Naive B cell (primary cell): ENCODE measurements around the gene FAM120B. TPM values are rescaled to one million over a fixed set of nuclear protein-coding genes. Genes with fewer than 3 reads are reported as not detected.
A peak's percentile ranks its signal among the peaks of the same experiment; 100 is the strongest.
"Not testable (repeated sequence)": the region's sequence is repeated elsewhere in the genome, so short reads cannot be mapped to it uniquely, and the experiment has no call there.

ENCODE experiments used
- ATAC-seq, 2 donors: fragments of 150-1000 bp; cut with Tn5 transposase; 2 replicates each; pipeline ENCODE4 v1.10.0; 2021; ENCODE audit warnings: low read depth in 2 of 2, mild to moderate bottlenecking in 2 of 2, moderate library complexity in 2 of 2
- DNase-seq: peaks from one replicate; pipeline ENCODE4 v3.0.0; 2022
- H3K27ac Mint-ChIP-seq, 6 donors: one replicate each; pipeline ENCODE4 v1.8.0; 2020 to 2022; ENCODE audit warnings: mild to moderate bottlenecking in 6 of 6, mixed read lengths in 6 of 6, moderate library complexity in 5 of 6, inconsistent platforms in 2 of 6
- H3K27me3 Mint-ChIP-seq, 3 donors: one replicate each; pipeline ENCODE4 v1.8.0; 2021 to 2022; ENCODE audit warnings: mixed read lengths in 3 of 3, mild to moderate bottlenecking in 1 of 3
- H3K36me3 Mint-ChIP-seq, 2 donors: one replicate each; pipeline ENCODE4 v1.8.0; 2020 to 2022; ENCODE audit warnings: mixed read lengths in 2 of 2, inconsistent platforms in 1 of 2, mild to moderate bottlenecking in 1 of 2
- H3K4me1 Mint-ChIP-seq, 3 donors: one replicate each; pipeline ENCODE4 v1.8.0; 2020 to 2022; ENCODE audit warnings: mixed read lengths in 3 of 3, inconsistent platforms in 1 of 3, mild to moderate bottlenecking in 1 of 3, moderate library complexity in 1 of 3
- H3K4me3 Mint-ChIP-seq, 8 donors: one replicate each; pipeline ENCODE4 v1.8.0; 2020 to 2022; ENCODE audit warnings: mild to moderate bottlenecking in 8 of 8, mixed read lengths in 8 of 8, moderate library complexity in 8 of 8, inconsistent platforms in 2 of 8
- H3K9me3 Mint-ChIP-seq, 7 donors: one replicate each; pipeline ENCODE4 v1.8.0; 2020 to 2022; ENCODE audit warnings: mixed read lengths in 7 of 7, mild to moderate bottlenecking in 5 of 7, inconsistent platforms in 2 of 7, moderate library complexity in 1 of 7
- polyA plus RNA-seq, 6 donors: library from polyadenylated mRNA; unstranded; fragments of 300-500 nt; fragmentation: Illumina TruSeq; gene quantifications; one replicate each; pipeline ENCODE4 v1.2.3, GENCODE V29; 2021; ENCODE audit warnings: low read depth in 6 of 6

Gene FAM120B
- polyA plus RNA-seq, 6 donors from 2014 or later, result 8.3 to 35.2 (median 27.5) TPM

- Mint-ChIP-seq H3K4me3 (no peak overlapping the region), H3K27ac (peak overlapping the region in 1 of 6 donors; percentile 86), H3K27me3 (no peaks in the 10 kb centered on the region), H3K9me3 (peaks cover 0 to 8% (median 4%) of the 10 kb centered on the region in 7 donors), H3K36me3 (peaks cover 33 to 36% of the 10 kb centered on the region in 2 donors), H3K4me1 (peaks cover 0 to 6% (median 6%) of the 10 kb centered on the region in 3 donors)
- ATAC-seq (no peak), DNase-seq (no peak)
These were observed 98.1 kb downstream of the FAM120B start for GRCh38 chr6:170404697-170405096.

- Mint-ChIP-seq H3K27me3 (no peaks in the 10 kb centered on the region), H3K36me3 (peaks cover 36 to 38% of the 10 kb centered on the region in 2 donors), H3K9me3 (peaks cover 1 to 16% (median 8%) of the 10 kb centered on the region in 7 donors), H3K4me1 (peaks cover 0 to 6% (median 6%) of the 10 kb centered on the region in 3 donors), H3K4me3 (no peak overlapping the region), H3K27ac (peak overlapping the region in 3 of 6 donors; percentile 18 to 86 (median 25))
- ATAC-seq (no peak), DNase-seq (no peak)
These were observed 98.9 kb downstream of the FAM120B start for GRCh38 chr6:170405311-170405975.

DNA sequence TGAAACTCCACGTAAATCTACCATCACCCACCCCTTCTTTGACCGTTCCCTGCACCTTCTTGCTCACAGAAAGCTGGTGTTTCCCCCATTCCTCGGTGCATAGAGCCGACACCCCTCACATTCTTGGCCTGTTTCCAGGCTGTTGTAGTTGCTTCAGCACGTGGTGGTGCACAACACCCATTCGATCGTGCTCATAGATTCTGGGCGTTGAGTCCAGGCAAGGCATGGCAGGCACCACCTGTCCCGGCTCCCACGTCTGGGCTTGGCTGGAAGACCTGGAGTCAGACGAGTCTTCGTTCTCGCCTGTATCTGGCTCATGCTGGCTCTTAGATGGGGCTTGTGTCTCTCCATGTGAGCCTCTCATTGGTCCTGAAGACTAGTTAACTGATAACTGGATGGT is 100.6 kb downstream of the FAM120B start:
- Mint-ChIP-seq H3K4me3 (no peak overlapping the region), H3K4me1 (peaks cover 0 to 6% (median 6%) of the 10 kb centered on the region in 3 donors), H3K9me3 (peaks cover 1 to 31% (median 20%) of the 10 kb centered on the region in 7 donors), H3K27ac (peak overlapping the region in 1 of 6 donors; percentile 40), H3K27me3 (no peaks in the 10 kb centered on the region), H3K36me3 (peaks cover 42 to 45% of the 10 kb centered on the region in 2 donors)
- no peak for ATAC-seq
- DNase-seq, result no peak

- H3K9me3 Mint-ChIP-seq, result peaks cover 1 to 38% (median 20%) of the 10 kb centered on the region in 7 donors
- H3K36me3 Mint-ChIP-seq, result peaks cover 42 to 52% of the 10 kb centered on the region in 2 donors
- DNase-seq (no peak), ATAC-seq (no peak)
- peaks cover 0 to 6% (median 6%) of the 10 kb centered on the region in 3 donors for H3K4me1 Mint-ChIP-seq
- peak overlapping the region in 1 of 8 donors; percentile 3 for H3K4me3 Mint-ChIP-seq
- H3K27ac Mint-ChIP-seq, result peak overlapping the region in 1 of 6 donors; percentile 28
- peaks cover 0 to 3% (median 0%) of the 10 kb centered on the region in 3 donors for H3K27me3 Mint-ChIP-seq
These were observed 101.4 kb downstream of the FAM120B start for GRCh38 chr6:170407932-170408331.

GRCh38 chr6:170409746-170410145 is 103.2 kb downstream of the FAM120B start:
- not testable (repeated sequence) for DNase-seq, H3K4me3 Mint-ChIP-seq, H3K4me1 Mint-ChIP-seq, ATAC-seq
- Mint-ChIP-seq H3K36me3 (peaks cover 31 to 63% of the 10 kb centered on the region in 2 donors), H3K27ac (peak overlapping the region in 1 of 6 donors; percentile 12), H3K27me3 (peaks cover 0 to 15% (median 7%) of the 10 kb centered on the region in 3 donors), H3K9me3 (peaks cover 8 to 53% (median 27%) of the 10 kb centered on the region in 7 donors)

DNA sequence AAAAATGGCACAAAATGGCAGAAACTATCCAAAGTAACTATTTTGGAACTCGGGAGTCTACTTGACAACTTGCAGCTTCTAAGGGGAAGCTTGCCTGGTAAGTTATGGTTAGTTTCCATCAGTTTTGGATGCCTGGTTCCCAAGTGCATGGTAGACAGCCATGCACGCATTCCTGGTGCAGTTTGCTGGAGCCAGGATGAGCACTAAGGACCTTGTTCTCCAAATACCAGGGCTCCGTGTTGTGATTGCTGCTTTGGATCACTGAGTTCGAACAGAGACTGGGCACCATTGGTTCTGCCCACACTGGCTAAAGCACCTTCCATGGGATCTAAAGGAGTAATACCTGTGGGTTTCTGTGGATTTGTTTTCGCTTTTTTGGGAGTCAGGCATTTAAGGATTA is 103.7 kb downstream of the FAM120B start:
- Mint-ChIP-seq H3K4me3 (peak overlapping the region in 1 of 8 donors; percentile 54), H3K9me3 (peaks cover 8 to 58% (median 27%) of the 10 kb centered on the region in 7 donors), H3K27me3 (peaks cover 0 to 15% (median 9%) of the 10 kb centered on the region in 3 donors), H3K27ac (no peak overlapping the region), H3K36me3 (peaks cover 26 to 58% of the 10 kb centered on the region in 2 donors), H3K4me1 (peaks cover 0 to 6% (median 6%) of the 10 kb centered on the region in 3 donors)
- ATAC-seq, result no peak
- DNase-seq, result no peak

DNA sequence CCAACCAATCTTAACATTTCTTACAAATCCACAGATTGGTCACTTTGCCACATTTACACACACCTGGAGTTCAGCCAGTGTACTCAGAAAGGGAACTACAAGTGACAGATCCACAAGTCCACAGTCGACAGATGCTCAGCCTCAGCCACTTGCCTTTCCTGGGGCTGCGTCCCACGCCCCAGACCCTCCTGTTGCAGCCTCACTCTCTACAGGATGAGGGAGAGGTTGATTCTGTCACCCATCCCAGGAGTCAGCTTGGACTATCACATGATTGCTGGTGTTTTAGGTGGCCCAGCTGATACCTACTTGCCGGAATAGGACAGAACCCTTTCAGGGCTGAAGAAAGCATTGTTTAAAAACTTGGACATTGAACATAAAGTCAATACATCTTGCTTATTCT is 108.8 kb downstream of the FAM120B start:
- DNase-seq (no peak), ATAC-seq (no peak)
- Mint-ChIP-seq H3K9me3 (peaks cover 7 to 45% (median 22%) of the 10 kb centered on the region in 7 donors), H3K4me3 (no peak overlapping the region), H3K27me3 (peaks cover 15 to 36% (median 16%) of the 10 kb centered on the region in 3 donors), H3K27ac (no peak overlapping the region), H3K4me1 (no peaks in the 10 kb centered on the region), H3K36me3 (peaks cover 6 to 29% of the 10 kb centered on the region in 2 donors)

GRCh38 chr6:170416303-170416702 is 109.7 kb downstream of the FAM120B start:
- H3K27ac Mint-ChIP-seq, result no peak overlapping the region
- H3K36me3 Mint-ChIP-seq, result peaks cover 0 to 21% of the 10 kb centered on the region in 2 donors
- H3K4me1 Mint-ChIP-seq, result no peaks in the 10 kb centered on the region
- H3K4me3 Mint-ChIP-seq, result no peak overlapping the region
- H3K27me3 Mint-ChIP-seq, result peaks cover 15 to 36% (median 16%) of the 10 kb centered on the region in 3 donors
- ATAC-seq, result no peak
- peaks cover 7 to 35% (median 12%) of the 10 kb centered on the region in 7 donors for H3K9me3 Mint-ChIP-seq
- no peak for DNase-seq

GRCh38 chr6:170416959-170417606 is 110.5 kb downstream of the FAM120B start:
- DNase-seq (no peak), ATAC-seq (no peak)
- Mint-ChIP-seq H3K36me3 (peaks cover 0 to 21% of the 10 kb centered on the region in 2 donors), H3K27me3 (peaks cover 15 to 36% (median 16%) of the 10 kb centered on the region in 3 donors), H3K4me1 (no peaks in the 10 kb centered on the region), H3K27ac (no peak overlapping the region), H3K4me3 (no peak overlapping the region), H3K9me3 (peaks cover 6 to 28% (median 9%) of the 10 kb centered on the region in 7 donors)

DNA sequence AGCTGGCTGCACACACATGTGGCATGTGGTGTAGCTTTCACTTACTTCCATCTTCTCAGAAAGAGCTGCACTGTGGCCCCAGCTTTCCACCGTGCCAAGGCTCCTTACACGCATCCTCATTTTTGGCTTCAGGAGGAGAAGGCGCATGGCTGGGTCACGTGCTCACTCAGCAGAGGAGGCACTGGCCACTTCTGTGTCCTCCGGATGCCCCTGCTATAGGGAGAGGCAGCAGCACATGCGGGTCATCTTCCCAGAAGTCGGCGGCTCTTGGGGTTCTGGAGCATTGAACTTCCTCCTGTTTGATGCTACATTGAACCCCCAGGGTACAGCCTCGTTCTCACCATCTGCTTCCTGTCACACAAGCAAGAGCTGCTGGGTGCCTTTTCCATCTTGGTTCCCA is 111.3 kb downstream of the FAM120B start:
- Mint-ChIP-seq H3K4me3 (no peak overlapping the region), H3K4me1 (peaks cover 0 to 2% (median 0%) of the 10 kb centered on the region in 3 donors)

GRCh38 chr6:170420283-170420682 is 113.7 kb downstream of the FAM120B start:
- no peaks in the 10 kb centered on the region for H3K36me3 Mint-ChIP-seq
- H3K27me3 Mint-ChIP-seq, result peaks cover 13 to 30% (median 15%) of the 10 kb centered on the region in 3 donors
- peaks cover 0 to 6% (median 0%) of the 10 kb centered on the region in 7 donors for H3K9me3 Mint-ChIP-seq
- no peak overlapping the region for H3K27ac Mint-ChIP-seq
- H3K4me3 Mint-ChIP-seq, result no peak overlapping the region
- ATAC-seq, result no peak
- H3K4me1 Mint-ChIP-seq, result peaks cover 0 to 4% (median 0%) of the 10 kb centered on the region in 3 donors
- DNase-seq, result no peak

More for the DNA sequence above, 111.3 kb downstream of the FAM120B start:
- ATAC-seq (no peak), DNase-seq (no peak)
- H3K27me3 Mint-ChIP-seq, result peaks cover 15 to 34% (median 16%) of the 10 kb centered on the region in 3 donors
- no peak overlapping the region for H3K27ac Mint-ChIP-seq
- peaks cover 4 to 20% (median 7%) of the 10 kb centered on the region in 7 donors for H3K9me3 Mint-ChIP-seq
- peaks cover 0 to 15% of the 10 kb centered on the region in 2 donors for H3K36me3 Mint-ChIP-seq

DNA sequence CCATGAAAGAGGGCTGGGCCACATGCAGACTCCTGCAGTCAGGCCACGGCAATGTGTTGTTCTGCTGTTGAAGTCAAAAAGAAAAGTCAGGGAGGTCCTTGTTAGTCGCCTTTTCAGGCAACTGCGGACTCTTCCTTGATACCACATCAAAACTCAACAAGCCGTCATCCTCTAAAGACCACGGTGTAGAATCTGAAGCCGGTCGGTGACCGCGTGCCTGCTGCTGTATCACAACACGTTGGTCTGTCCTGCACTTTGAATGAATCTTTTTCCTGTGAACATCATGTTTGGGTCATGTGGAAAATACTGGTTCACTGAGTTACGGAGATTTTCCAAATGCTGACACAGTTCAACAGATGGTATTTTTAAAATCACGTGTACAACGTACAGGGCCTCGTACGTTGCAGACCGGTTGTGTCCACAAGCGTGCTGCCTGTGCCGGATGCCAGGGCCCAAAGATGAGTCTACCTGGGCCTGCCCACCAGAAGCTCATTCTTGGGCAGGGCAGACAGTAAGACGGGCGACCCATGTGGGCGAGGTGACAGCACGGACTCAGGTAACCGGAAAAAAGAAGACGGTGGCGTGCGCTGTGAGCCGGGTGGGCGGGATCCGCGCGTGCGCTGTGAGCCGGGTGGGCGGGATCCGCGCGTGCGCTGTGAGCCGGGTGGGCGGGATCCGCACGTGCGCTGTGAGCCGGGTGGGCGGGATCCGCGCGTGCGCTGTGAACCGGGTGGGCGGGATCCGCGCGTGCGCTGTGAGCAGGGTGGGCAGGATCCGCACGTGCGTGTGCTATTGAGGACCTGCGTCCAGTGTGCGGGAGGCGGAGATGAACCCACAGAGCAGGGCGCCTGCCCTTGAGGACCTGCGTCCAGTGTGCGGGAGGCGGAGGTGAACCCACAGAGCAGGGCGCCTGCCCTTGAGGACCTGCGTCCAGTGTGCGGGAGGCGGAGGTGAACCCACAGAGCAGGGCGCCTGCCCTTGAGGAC is 114.5 kb downstream of the FAM120B start:
- peaks cover 13 to 38% (median 23%) of the 10 kb centered on the region in 3 donors for H3K27me3 Mint-ChIP-seq
- H3K9me3 Mint-ChIP-seq, result peaks cover 0 to 6% (median 0%) of the 10 kb centered on the region in 7 donors
- peaks cover 0 to 4% (median 0%) of the 10 kb centered on the region in 3 donors for H3K4me1 Mint-ChIP-seq
- DNase-seq, result no peak
- H3K27ac Mint-ChIP-seq, result peak overlapping the region in 1 of 6 donors; percentile 56
- peak in 1 of 2 donors; percentile 16 for ATAC-seq
- no peaks in the 10 kb centered on the region for H3K36me3 Mint-ChIP-seq
- H3K4me3 Mint-ChIP-seq, result peak overlapping the region in 1 of 8 donors; percentile 60
